HG03066 (cell line): ENCODE measurements around the gene LCNL1.

ENCODE experiments used
- ATAC-seq: cut with Tn5 transposase; IDR thresholded peaks from one replicate; pipeline ENCODE4 v1.9.1; 2021; ENCODE audit warnings: low read depth; ENCODE audit not compliant: unreplicated experiment

The LCNL1 gene

DNA sequence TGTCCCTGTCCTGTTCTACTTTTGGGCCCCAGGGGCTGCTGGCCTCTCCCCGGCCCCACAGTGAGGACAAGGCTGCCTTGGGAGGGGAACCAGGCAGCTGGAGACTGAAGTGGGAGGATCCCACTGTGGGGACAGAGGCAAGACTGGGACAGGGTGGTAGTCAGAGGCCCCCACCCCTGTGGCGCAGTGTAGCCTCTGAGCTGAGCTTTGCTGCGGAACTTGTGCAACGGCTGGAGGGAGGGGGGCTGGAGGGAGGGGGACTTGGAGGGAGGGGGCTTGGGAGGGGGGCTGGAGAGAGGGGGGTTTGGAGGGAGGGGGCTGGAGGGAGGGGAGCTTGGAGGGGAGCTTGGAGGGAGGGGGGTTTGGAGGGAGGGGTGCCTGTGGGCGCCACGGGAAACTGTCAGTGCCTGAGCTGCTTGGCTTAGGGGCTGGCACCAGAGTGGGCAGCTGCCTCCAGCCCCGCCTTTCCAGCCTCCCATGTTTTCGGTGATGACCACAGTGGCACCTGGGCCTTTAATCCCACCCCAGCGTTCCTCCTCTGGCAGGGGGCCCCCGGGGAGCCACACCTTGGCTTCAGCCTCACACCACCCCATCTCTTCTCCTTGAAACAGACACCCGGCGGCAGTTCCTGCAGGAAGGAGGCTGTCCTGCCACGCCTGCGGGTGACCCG lies 51.4 kb downstream of the LCNL1 start:
- ATAC-seq, result no peak

DNA sequence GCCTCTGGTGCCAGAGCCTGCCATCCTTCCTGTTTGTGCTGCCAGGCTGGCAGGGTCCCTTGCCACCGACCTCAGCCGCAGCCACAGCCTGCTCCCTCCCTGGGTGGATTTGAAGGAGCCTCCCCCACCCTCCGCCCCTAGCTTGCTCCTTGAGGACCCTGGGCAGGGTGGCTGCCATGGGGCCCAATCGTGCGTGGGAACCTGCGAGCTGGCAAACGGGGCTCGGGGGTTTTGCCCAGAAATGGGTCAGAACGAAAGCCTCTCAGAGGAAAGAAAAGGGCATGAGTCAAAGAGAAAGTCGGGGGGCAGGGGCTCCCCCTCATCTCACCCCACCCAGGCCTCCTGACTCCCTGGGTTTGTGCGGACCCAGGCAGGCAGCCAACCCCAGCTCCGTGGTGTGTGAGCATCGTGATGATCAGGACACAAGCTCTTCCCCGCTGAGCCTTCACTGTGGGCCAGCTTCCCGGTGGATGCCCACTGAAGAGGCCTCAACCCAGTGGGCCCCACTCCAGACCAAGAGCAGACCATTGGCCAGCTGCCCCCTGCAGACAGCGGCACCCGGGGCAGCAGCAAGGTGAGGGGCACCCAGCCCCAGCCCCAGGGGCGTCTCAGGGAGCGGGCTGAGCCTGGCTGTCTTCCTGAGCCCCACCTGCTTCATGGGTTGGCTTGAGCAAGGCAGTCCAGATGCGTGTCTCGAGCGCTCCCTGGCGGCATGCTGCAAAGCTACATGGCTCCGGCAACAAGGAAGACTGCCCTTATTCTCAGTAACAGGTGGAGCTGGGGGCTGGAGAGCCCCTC lies 52.1 kb downstream of the LCNL1 start:
- no peak for ATAC-seq
